ENCODE measurements around the gene BCL2L1. TPM values are rescaled to one million over a fixed set of nuclear protein-coding genes. Genes with fewer than 3 reads are reported as not detected.

BCL2L1 gene
- total RNA-seq, 2 donors from 2014 or later: 60.3 to 89.5 TPM

- Mint-ChIP-seq H3K9me3 (no peaks in the 10 kb centered on the region), H3K27ac (peak overlapping the region; percentile 90), H3K4me3 (no peak overlapping the region), H3K27me3 (ENCODE audit: insufficient read depth) (no peaks in the 10 kb centered on the region), H3K4me1 (peaks cover 21% of the 10 kb centered on the region), H3K36me3 (ENCODE audit: low read depth) (peaks cover 44% of the 10 kb centered on the region)
- Histone ChIP-seq H3K9ac (ENCODE audit: extremely low read depth, low read length, poor library complexity, severe bottlenecking) (peak overlapping the region; percentile 39), H3K4me1 (ENCODE audit: control insufficient read depth, insufficient read depth, low read length) (peaks cover 11% of the 10 kb centered on the region), H3K9me3 (ENCODE audit: control insufficient read depth, low read length) (no peaks in the 10 kb centered on the region), H3K4me3 (ENCODE audit: low read length) (peak overlapping the region; percentile 52), H3K27me3 (ENCODE audit: control insufficient read depth, insufficient read depth, low read length, poor library complexity, severe bottlenecking) (no peaks in the 10 kb centered on the region), H3K36me3 (ENCODE audit: control insufficient read depth, insufficient read depth, low read length) (peaks cover 46% of the 10 kb centered on the region), H3K27ac (ENCODE audit: low read depth, low read length) (no peak overlapping the region)
- TF ChIP-seq, protein P1, sequence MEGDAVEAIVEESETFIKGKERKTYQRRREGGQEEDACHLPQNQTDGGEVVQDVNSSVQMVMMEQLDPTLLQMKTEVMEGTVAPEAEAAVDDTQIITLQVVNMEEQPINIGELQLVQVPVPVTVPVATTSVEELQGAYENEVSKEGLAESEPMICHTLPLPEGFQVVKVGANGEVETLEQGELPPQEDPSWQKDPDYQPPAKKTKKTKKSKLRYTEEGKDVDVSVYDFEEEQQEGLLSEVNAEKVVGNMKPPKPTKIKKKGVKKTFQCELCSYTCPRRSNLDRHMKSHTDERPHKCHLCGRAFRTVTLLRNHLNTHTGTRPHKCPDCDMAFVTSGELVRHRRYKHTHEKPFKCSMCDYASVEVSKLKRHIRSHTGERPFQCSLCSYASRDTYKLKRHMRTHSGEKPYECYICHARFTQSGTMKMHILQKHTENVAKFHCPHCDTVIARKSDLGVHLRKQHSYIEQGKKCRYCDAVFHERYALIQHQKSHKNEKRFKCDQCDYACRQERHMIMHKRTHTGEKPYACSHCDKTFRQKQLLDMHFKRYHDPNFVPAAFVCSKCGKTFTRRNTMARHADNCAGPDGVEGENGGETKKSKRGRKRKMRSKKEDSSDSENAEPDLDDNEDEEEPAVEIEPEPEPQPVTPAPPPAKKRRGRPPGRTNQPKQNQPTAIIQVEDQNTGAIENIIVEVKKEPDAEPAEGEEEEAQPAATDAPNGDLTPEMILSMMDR (conservative IDR thresholded peaks at IDR 0.05): no peak
- peak; percentile 77 for DNase-seq
- 81 to 91% methylated on average over 7 to 11 of the region's 11 CpGs for WGBS, 2 experiments (ENCODE audit: insufficient coverage in 1 of 2, insufficient read length in 1 of 2)
These were observed 18.2 kb downstream of the BCL2L1 start for GRCh38 chr20:31704225-31705119.

GRCh38 chr20:31701591-31701990 is 21.1 kb downstream of the BCL2L1 start:
- TF ChIP-seq, protein P1 (conservative IDR thresholded peaks at IDR 0.05): no peak
- Histone ChIP-seq H3K27me3 (ENCODE audit: control insufficient read depth, insufficient read depth, low read length, poor library complexity, severe bottlenecking) (no peaks in the 10 kb centered on the region), H3K4me3 (ENCODE audit: low read length) (no peak overlapping the region), H3K27ac (ENCODE audit: low read depth, low read length) (no peak overlapping the region), H3K9me3 (ENCODE audit: control insufficient read depth, low read length) (no peaks in the 10 kb centered on the region), H3K4me1 (ENCODE audit: control insufficient read depth, insufficient read depth, low read length) (peaks cover 8% of the 10 kb centered on the region), H3K36me3 (ENCODE audit: control insufficient read depth, insufficient read depth, low read length) (peaks cover 35% of the 10 kb centered on the region), H3K9ac (ENCODE audit: extremely low read depth, low read length, poor library complexity, severe bottlenecking) (no peak overlapping the region)
- no peak for DNase-seq
- H3K4me3 Mint-ChIP-seq: no peak overlapping the region
- peaks cover 23% of the 10 kb centered on the region for H3K4me1 Mint-ChIP-seq
- peak overlapping the region; percentile 62 for H3K27ac Mint-ChIP-seq
- WGBS, 2 experiments (ENCODE audit: insufficient coverage in 1 of 2, insufficient read length in 1 of 2): 100% methylated on average over 1 of the region's 1 CpG; no CpG with 5 or more reads in 1 of the 2 experiments
- peaks cover 41% of the 10 kb centered on the region for H3K36me3 Mint-ChIP-seq (ENCODE audit: low read depth)
- H3K9me3 Mint-ChIP-seq: no peaks in the 10 kb centered on the region
- H3K27me3 Mint-ChIP-seq (ENCODE audit: insufficient read depth): no peaks in the 10 kb centered on the region

DNA sequence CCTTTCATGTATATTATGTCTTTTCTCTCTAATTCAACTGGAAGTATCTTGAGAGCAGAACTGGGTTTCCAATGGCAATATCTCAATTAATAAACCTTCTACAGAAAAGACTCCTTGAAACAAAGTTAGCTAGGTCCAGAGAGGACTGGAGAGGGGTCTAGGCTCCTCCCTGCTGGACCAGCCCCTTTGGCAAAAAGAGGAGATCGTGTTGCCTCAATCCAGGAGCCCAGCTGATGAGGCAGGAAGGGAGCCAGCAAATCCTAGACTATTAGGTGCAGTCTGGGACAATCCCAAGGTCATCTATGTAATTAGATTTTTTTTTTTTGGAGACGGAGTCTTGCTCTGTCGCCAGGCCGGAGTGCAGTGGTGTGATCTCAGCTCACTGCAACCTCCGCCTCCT is 21.9 kb downstream of the BCL2L1 start:
- DNase-seq: no peak
- H3K4me1 ChIP-seq (ENCODE audit: control insufficient read depth, insufficient read depth, low read length): peaks cover 8% of the 10 kb centered on the region
- Mint-ChIP-seq H3K4me3 (no peak overlapping the region), H3K9me3 (no peaks in the 10 kb centered on the region), H3K36me3 (ENCODE audit: low read depth) (peaks cover 47% of the 10 kb centered on the region), H3K27me3 (ENCODE audit: insufficient read depth) (no peaks in the 10 kb centered on the region), H3K4me1 (peaks cover 30% of the 10 kb centered on the region), H3K27ac (no peak overlapping the region)
- H3K36me3 ChIP-seq (ENCODE audit: control insufficient read depth, insufficient read depth, low read length): peaks cover 36% of the 10 kb centered on the region
- no peak overlapping the region for H3K27ac ChIP-seq (ENCODE audit: low read depth, low read length)
- no peak overlapping the region for H3K4me3 ChIP-seq (ENCODE audit: low read length)
- H3K9ac ChIP-seq (ENCODE audit: extremely low read depth, low read length, poor library complexity, severe bottlenecking): no peak overlapping the region
- no peaks in the 10 kb centered on the region for H3K27me3 ChIP-seq (ENCODE audit: control insufficient read depth, insufficient read depth, low read length, poor library complexity, severe bottlenecking)
- no peaks in the 10 kb centered on the region for H3K9me3 ChIP-seq (ENCODE audit: control insufficient read depth, low read length)
- 73 to 97% methylated on average over 3 to 5 of the region's 5 CpGs for WGBS, 2 experiments (ENCODE audit: insufficient coverage in 1 of 2, insufficient read length in 1 of 2)
- TF ChIP-seq, protein P1 (conservative IDR thresholded peaks at IDR 0.05): no peak

Data from endodermal cell (in vitro differentiated cells).